HG03175 (cell line): ENCODE results near the gene CDK5RAP2.

Experiments
- ATAC-seq: cut with Tn5 transposase; IDR thresholded peaks from one replicate; pipeline ENCODE4 v1.9.1; 2021; ENCODE audit warnings: mild to moderate bottlenecking, moderate library complexity; ENCODE audit not compliant: unreplicated experiment

CDK5RAP2 gene

DNA sequence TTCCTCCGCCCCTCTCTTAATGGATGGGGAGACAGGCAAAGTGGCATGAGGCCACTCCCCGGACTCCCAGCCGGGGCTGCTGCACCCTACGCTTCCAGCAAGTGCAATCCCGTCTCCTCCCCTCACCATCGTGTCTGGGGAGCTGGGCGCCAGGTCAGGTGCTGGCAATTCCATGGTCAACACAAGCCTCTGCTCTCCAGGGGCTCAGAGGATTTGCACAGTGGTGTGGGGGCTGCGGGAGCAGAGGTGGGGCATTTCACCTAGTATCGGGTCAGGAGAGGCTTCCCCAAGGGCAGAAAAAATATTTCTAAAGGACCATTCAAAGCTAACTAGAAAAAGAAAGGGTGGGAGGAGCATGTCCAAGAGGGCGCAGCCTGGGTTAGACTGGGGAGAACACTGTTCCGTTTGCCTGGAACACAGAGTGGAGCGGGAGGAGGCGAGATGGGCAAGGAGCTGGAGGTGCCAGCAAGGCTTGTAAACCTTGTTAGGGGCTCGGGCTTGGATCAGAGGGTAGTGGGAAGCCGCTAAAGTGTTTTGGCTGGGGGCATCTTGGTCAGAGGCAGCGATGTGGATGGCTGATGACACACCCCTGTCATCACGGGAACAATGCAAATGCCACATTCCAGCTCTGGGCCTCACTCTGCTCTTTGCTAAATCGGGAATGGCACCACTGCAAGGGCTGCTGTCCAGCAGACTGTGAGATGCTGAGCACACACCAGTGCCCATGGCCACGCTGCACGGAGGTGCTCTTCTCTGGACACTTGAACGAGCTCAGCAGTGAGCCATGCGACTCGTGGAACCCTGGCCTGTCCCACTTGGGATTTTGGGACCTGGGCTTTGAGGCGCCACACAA lies 191.7 kb downstream of the CDK5RAP2 start:
- no peak for ATAC-seq

- no peak for ATAC-seq
These were observed 192.5 kb downstream of the CDK5RAP2 start for GRCh38 chr9:120387257-120388002.

GRCh38 chr9:120386390-120387131 lies 193.4 kb downstream of the CDK5RAP2 start:
- ATAC-seq: no peak

GRCh38 chr9:120385606-120386389 lies 194.2 kb downstream of the CDK5RAP2 start:
- ATAC-seq: no peak

DNA sequence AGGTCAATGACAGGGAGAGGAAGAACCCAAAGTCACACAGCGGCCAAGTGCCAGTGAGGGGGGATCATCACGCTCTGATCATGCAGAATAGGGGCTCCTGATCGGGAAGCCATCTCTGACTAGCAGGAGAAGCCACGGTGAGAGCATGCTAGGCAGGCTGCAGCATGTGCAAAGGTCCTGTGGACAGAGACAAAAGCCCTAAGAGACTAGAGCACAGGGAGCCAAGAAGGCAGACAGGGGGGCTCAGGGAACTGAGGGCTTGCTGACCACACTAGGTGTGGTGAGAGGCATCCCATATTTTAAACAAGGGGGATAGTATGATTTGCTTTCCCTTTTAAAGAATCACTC lies 195.1 kb downstream of the CDK5RAP2 start:
- ATAC-seq: no peak

- no peak for ATAC-seq
These were observed 195.7 kb downstream of the CDK5RAP2 start for GRCh38 chr9:120383999-120384924.

GRCh38 chr9:120383611-120383998 lies 196.4 kb downstream of the CDK5RAP2 start:
- no peak for ATAC-seq

DNA sequence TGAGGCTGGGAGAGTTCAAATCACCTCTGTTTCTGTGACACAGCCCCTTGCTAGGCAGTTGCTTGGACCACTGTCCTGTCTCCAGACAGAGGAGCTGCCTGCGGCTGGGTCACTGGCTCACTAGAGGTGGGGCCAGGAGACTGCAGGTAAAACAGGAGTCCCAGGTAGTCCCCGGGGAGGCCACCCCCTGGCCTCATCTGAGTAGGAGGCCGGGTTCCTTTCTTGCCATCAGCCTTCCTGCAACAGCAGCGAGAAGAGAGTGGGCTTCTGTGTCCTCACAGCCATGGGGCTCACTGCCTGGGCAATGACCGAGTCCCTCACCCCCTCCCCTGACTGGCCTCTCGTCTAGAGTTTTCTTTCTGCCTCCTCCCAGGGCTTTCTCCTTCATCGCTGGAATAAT lies 197.5 kb downstream of the CDK5RAP2 start:
- no peak for ATAC-seq

DNA sequence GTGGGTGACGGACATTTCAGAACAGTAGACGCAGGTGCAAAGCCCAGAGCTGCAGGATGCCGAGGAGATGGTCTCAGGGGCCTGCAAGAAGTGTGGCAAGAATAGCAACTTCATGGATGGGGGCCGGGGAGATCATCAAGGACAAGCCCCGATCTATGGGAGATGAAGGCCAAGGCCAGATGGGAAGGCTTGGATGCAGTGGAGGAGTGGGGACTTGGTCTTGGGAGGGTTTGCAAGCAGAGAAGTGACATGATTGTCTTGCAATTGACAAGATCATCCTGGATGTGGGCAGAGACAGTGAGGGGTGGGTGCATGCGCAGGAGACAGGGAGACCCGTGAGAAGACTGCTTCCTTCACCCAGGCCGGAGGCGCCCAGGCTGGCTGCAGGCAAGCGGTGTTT lies 198.1 kb downstream of the CDK5RAP2 start:
- no peak for ATAC-seq

DNA sequence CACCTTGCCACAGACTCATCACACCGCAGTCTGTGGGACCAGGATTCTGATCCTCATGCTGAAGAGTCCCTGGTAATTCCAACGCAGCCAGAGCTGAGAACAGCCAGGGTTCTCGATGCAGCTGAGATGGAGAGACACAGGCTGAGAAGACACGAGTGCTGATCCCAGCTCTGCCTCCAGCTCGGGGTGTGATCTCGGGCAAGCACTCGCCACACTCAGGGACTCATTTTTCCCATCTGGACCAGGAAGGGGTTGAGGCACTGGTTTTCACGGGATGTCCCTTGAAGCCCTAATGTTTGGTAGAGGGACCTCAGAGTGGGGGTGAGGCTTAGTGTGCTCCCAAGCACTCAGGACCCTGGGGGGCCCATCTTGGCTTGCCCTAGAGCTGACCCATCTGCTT lies 200.4 kb downstream of the CDK5RAP2 start:
- ATAC-seq: no peak

DNA sequence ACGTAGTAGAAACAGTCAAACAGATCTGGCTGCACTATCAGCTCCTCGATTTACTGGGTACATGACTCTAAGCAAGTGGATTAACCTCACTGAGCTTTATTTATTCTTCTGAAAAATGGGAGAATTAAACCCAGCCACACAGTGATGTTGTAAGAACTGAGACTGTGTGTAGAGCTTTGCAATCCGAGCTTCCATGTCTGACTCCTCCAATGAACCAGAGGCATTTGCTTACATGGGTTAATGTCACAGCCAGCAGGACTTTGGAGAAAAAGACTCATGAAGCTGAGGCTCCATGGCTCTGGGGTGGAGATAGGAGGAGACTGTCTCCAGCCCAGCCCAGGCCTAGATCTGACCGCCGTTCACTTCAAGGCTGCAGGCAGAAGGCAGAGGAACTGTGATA lies 201.3 kb downstream of the CDK5RAP2 start:
- ATAC-seq: no peak

GRCh38 chr9:120377268-120378159 lies 202.5 kb downstream of the CDK5RAP2 start:
- ATAC-seq: no peak

GRCh38 chr9:120376101-120376500 lies 203.9 kb downstream of the CDK5RAP2 start:
- no peak for ATAC-seq

GRCh38 chr9:120375316-120375715 lies 204.7 kb downstream of the CDK5RAP2 start:
- ATAC-seq: no peak

DNA sequence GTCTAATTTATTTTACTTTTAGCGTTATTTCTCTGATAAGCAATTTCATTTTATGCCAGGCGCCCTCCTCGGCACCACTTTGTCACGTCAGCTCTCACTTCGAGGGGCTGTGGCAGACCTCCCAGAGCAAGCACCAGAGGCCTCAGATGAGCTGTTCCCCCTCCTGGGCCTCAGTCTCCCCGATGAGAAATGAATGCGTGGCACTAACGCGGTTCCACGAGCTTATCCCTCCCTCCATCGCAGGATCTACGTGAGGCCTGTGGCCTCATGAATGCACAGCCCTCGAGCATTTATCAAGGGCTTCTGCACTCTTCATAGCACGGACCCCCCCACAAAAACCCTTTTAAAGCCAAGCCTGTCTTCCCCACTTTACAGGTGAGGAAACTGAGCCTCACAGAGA lies 205.2 kb downstream of the CDK5RAP2 start:
- ATAC-seq: no peak

DNA sequence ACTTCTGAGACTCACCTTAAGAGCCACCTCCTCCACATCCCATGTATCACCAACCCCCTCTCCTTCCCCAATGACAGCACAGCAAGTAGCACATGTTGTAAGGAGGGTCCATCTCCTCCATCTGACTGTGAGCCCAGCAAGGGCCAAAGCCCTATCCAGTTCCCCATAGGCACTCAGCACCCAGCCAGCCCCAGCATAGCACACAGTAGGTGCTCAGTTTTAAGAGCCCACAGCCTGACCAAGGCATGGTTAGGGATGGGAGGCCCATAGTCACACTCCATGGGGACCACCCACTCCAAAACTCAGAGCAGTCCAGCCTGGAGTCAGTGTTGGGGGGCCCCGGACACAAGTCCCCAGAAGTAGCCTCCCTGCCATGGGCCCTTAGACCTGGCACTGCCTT lies 205.7 kb downstream of the CDK5RAP2 start:
- no peak for ATAC-seq

GRCh38 chr9:120372040-120372439 lies 207.9 kb downstream of the CDK5RAP2 start:
- ATAC-seq: no peak

GRCh38 chr9:120369608-120370220 lies 210.3 kb downstream of the CDK5RAP2 start:
- no peak for ATAC-seq
